SK-N-SH (cell line): ENCODE results near the gene MFAP4. TPM values are rescaled to one million over a fixed set of nuclear protein-coding genes. Genes with fewer than 3 reads are reported as not detected.

Experiments
- CTCF ChIA-PET: fragments of 300-600, 350-600 bp; formaldehyde crosslinking; extraction: SDS; loops from one replicate; lab custom pipeline; 2021; lab: Yijun Ruan, JAX
- POLR2A ChIA-PET: fragments of 350-600 bp; sonication (Branson Sonifier 250); formaldehyde crosslinking; extraction: SDS; loops from one replicate; lab custom pipeline; 2020; ENCODE audit warnings: antibody characterized with exemption, inconsistent platforms; lab: Yijun Ruan, JAX
- DNase-seq: peaks from one replicate; pipeline ENCODE4 v3.0.0; 2012
- H2AFZ ChIP-seq: fragments of 200-600 bp; sonication (generic); 2 replicates; pipeline ENCODE4 v1.8.1; 2016; ENCODE audit warnings: antibody characterized with exemption, mild to moderate bottlenecking, low read depth
- H3F3A ChIP-seq: fragments of 200-600 bp; sonication (generic); replicated peaks from 2 replicates; pipeline ENCODE3; 2016; ENCODE audit warnings: antibody characterized with exemption, mild to moderate bottlenecking; ENCODE audit not compliant: insufficient read depth
- H3K27ac ChIP-seq, 2 experiments: fragments of 200-500 bp in 1 of 2; fragments of 200-600 bp in 1 of 2; sonication (Bioruptor generic) in 1 of 2; sonication (generic), shearing (Covaris generic) in 1 of 2; 2 replicates each; pipeline versions ENCODE4 v1.5.1 to v1.6.1; 2014 to 2016; ENCODE audit warnings: low read depth in 2 of 2, inconsistent platforms in 1 of 2, low read length in 1 of 2, mild to moderate bottlenecking in 1 of 2, mixed read lengths in 1 of 2
- H3K27me3 ChIP-seq: fragments of 200-600 bp; sonication (generic), shearing (Covaris generic); 2 replicates; pipeline ENCODE4 v1.6.1; 2016; ENCODE audit warnings: mixed run types; ENCODE audit not compliant: insufficient read depth
- H3K36me3 ChIP-seq, 2 experiments: fragments of 200-500 bp in 1 of 2; fragments of 200-600 bp in 1 of 2; sonication (Bioruptor generic) in 1 of 2; sonication (generic) in 1 of 2; replicated peaks in 1 of 2; 2 replicates each; pipeline versions ENCODE3 to v1.5.1; 2014 to 2016; ENCODE audit warnings: low read length in 1 of 2, mild to moderate bottlenecking in 1 of 2; ENCODE audit not compliant: insufficient read depth in 2 of 2, control insufficient read depth in 1 of 2
- H3K4me1 ChIP-seq, 2 experiments: fragments of 200-500 bp in 1 of 2; fragments of 200-600 bp in 1 of 2; sonication (Bioruptor generic) in 1 of 2; sonication (generic), shearing (Covaris generic) in 1 of 2; 2 replicates each; pipeline versions ENCODE4 v1.5.1 to v1.6.1; 2014 to 2016; ENCODE audit warnings: low read depth in 1 of 2, low read length in 1 of 2, mixed run types in 1 of 2; ENCODE audit not compliant: insufficient read depth in 2 of 2, control insufficient read depth in 1 of 2
- H3K4me2 ChIP-seq: fragments of 200-600 bp; sonication (generic), shearing (Covaris generic); 2 replicates; pipeline ENCODE4 v1.6.1; 2017; ENCODE audit warnings: mixed run types
- H3K4me3 ChIP-seq, 2 experiments: fragments of 200-500 bp in 1 of 2; fragments of 200-600 bp in 1 of 2; sonication (Bioruptor generic) in 1 of 2; sonication (generic), shearing (Covaris generic) in 1 of 2; 2 replicates each; pipeline versions ENCODE4 v1.5.1 to v1.8.1; 2014 to 2016; ENCODE audit warnings: low read depth in 2 of 2, inconsistent platforms in 1 of 2, low read length in 1 of 2, mild to moderate bottlenecking in 1 of 2, mixed read lengths in 1 of 2, moderate library complexity in 1 of 2
- H3K79me2 ChIP-seq: fragments of 200-600 bp; sonication (generic); 2 replicates; pipeline ENCODE4 v1.8.1; 2017; ENCODE audit warnings: mild to moderate bottlenecking; ENCODE audit not compliant: insufficient read depth
- H3K9ac ChIP-seq: fragments of 200-600 bp; sonication (generic); 2 replicates; pipeline ENCODE4 v1.6.1; 2017; ENCODE audit warnings: mixed run types
- H3K9me2 ChIP-seq: fragments of 200-600 bp; sonication (generic); 2 replicates; pipeline ENCODE4 v1.6.1; 2017; ENCODE audit warnings: mixed run types
- H3K9me3 ChIP-seq: fragments of 200-600 bp; sonication (generic); 2 replicates; pipeline ENCODE4 v1.6.1; 2017; ENCODE audit warnings: mixed run types, mild to moderate bottlenecking, moderate library complexity
- H4K20me1 ChIP-seq: fragments of 200-600 bp; sonication (generic); 2 replicates; pipeline ENCODE4 v1.6.1; 2017; ENCODE audit warnings: mild to moderate bottlenecking, mixed run types; ENCODE audit not compliant: insufficient read depth
- CHD2 ChIP-seq: fragments of 150-350 bp; IDR thresholded peaks from 2 replicates; pipeline ENCODE4 v1.6.1; 2018; ENCODE audit warnings: low read length; ENCODE audit not compliant: partially characterized antibody
- ELF1 ChIP-seq: IDR thresholded peaks from 2 replicates; pipeline ENCODE4 v1.4.0; 2012
- EZH2phosphoT487 ChIP-seq: fragments of 200-600 bp; sonication (generic); IDR thresholded peaks from 2 replicates; pipeline ENCODE4 v1.6.1; 2017; ENCODE audit warnings: low read depth, mixed run types, mild to moderate bottlenecking, antibody characterized with exemption, moderate library complexity, borderline replicate concordance
- FOSL2 ChIP-seq: IDR thresholded peaks from 2 replicates; pipeline ENCODE4 v1.4.0; 2012; ENCODE audit warnings: low read depth, mild to moderate bottlenecking, moderate library complexity, borderline replicate concordance
- FOXM1 ChIP-seq: IDR thresholded peaks from 2 replicates; pipeline ENCODE4 v1.4.0; 2012; ENCODE audit warnings: low read depth, mild to moderate bottlenecking
- GABPA ChIP-seq: IDR thresholded peaks from 2 replicates; pipeline ENCODE4 v1.4.0; 2012; ENCODE audit warnings: low read depth, mild to moderate bottlenecking
- JUND ChIP-seq: IDR thresholded peaks from 2 replicates; pipeline ENCODE4 v1.4.0; 2012
- MEF2A ChIP-seq: IDR thresholded peaks from 2 replicates; pipeline ENCODE4 v1.4.0; 2012; ENCODE audit warnings: low read depth, borderline replicate concordance
- MXI1 ChIP-seq: IDR thresholded peaks from 2 replicates; pipeline ENCODE4 v1.6.1; 2012; ENCODE audit warnings: mild to moderate bottlenecking, low read depth, low read length, improper control_type of control experiment
- NRF1 ChIP-seq: IDR thresholded peaks from 2 replicates; pipeline ENCODE4 v1.6.1; 2012; ENCODE audit warnings: low read depth, mild to moderate bottlenecking, low read length
- POLR2AphosphoS5 ChIP-seq: IDR thresholded peaks from 2 replicates; pipeline ENCODE4 v1.6.1; 2012; ENCODE audit warnings: low read depth, low read length
- RAD21 ChIP-seq: IDR thresholded peaks from 2 replicates; pipeline ENCODE4 v1.6.1; 2012; ENCODE audit warnings: mild to moderate bottlenecking, low read length
- RCOR1 ChIP-seq: fragments of 150-350 bp; IDR thresholded peaks from 2 replicates; pipeline ENCODE4 v1.6.1; 2017; ENCODE audit warnings: antibody characterized with exemption, low read length
- SIN3A ChIP-seq: IDR thresholded peaks from 2 replicates; pipeline ENCODE4 v1.6.1; 2012; ENCODE audit warnings: low read depth, mild to moderate bottlenecking, low read length, moderate library complexity, borderline replicate concordance
- SMC3 ChIP-seq: IDR thresholded peaks from 2 replicates; pipeline ENCODE4 v1.6.1; 2012; ENCODE audit warnings: low read depth, low read length, improper control_type of control experiment
- TCF12 ChIP-seq: IDR thresholded peaks from 2 replicates; pipeline ENCODE4 v1.4.0; 2012
- YY1 ChIP-seq: IDR thresholded peaks from 2 replicates; pipeline ENCODE4 v1.4.0; 2012; ENCODE audit warnings: low read depth, mild to moderate bottlenecking
- WGBS: methylation state at CpG from one replicate; pipeline ENCODE4 v1.1.6; 2017; ENCODE audit warnings: low lambda C conversion rate; 5-methylcytosine and 5-hydroxymethylcytosine counted together
- polyA plus RNA-seq, 3 experiments: library from polyadenylated mRNA; depleted of rRNA; stranded (reverse); fragments of >200 nt; gene quantifications; 2 replicates each; pipeline ENCODE4 v1.2.3, GENCODE V29; 2012
- TF ChIP-seq, protein P1 (sequence below): fragments of 150-350 bp; IDR thresholded peaks from 2 replicates; pipeline ENCODE4 v1.6.1; 2017; ENCODE audit warnings: antibody characterized with exemption, low read length, low read depth, borderline replicate concordance
- TF ChIP-seq, protein P2 (sequence below): IDR thresholded peaks from 2 replicates; pipeline ENCODE4 v1.4.0; 2012; ENCODE audit warnings: low read depth, borderline replicate concordance
- TF ChIP-seq, protein P3 (sequence below): IDR thresholded peaks from 2 replicates; pipeline ENCODE4 v1.4.0; 2012; ENCODE audit warnings: low read depth

Gene MFAP4
- polyA plus RNA-seq, 1 of the 3 experiments (the other 2 are of a cell fraction), result 120 TPM

DNA sequence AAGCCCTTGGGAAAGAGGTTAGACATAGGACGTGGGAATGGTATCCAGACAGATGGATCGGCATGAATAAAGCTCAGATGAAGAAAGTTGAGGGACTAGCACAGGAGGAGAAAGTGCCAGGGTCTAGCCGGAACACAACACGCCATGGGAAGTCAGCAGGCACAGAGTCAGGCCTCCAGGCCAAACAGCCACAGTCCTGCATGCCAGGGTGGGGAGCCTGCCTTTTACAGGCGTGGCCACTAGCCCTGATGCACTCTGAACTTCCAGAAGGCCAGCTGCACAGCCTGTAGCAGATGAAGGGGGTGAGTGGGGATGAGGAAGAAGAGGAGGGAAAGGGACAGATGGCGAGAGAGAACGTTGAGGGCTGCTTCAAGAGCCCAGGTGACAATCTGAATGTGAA lies 29.6 kb downstream of the MFAP4 start:
- H3K27ac ChIP-seq, result no peak overlapping the region
- no peaks in the 10 kb centered on the region for H3K27me3 ChIP-seq
- peaks cover 8% of the 10 kb centered on the region for H3K79me2 ChIP-seq
- CTCF ChIA-PET, result interaction anchor here (12.0 kb wide), 1 partner anchor 89 kb away, joined by 305 read pairs; no protein-coding TSS in a partner anchor
- WGBS, result 94% methylated on average over 7 of the region's 7 CpGs
- POLR2A ChIA-PET, result no interaction called here
- H3F3A ChIP-seq, result peaks cover 29% of the 10 kb centered on the region
- peaks cover 0 to 9% of the 10 kb centered on the region in 2 experiments for H3K36me3 ChIP-seq
- H4K20me1 ChIP-seq, result peaks cover 4% of the 10 kb centered on the region; the same call in 1 of the 2 replicates
- DNase-seq, result no peak
- no peak overlapping the region for H3K4me3 ChIP-seq
- H2AFZ ChIP-seq, result no peak overlapping the region
- no peak overlapping the region for H3K9ac ChIP-seq
- no peaks in the 10 kb centered on the region for H3K9me3 ChIP-seq
- H3K9me2 ChIP-seq, result no peaks in the 10 kb centered on the region
- no peak for TF ChIP-seq RAD21
- no peak for TF ChIP-seq YY1
- TF ChIP-seq ELF1, result no peak
- TF ChIP-seq RCOR1, result no peak
- TF ChIP-seq CHD2, result no peak
- no peak for TF ChIP-seq SIN3A
- TF ChIP-seq JUND, result no peak
- TF ChIP-seq, protein P1, sequence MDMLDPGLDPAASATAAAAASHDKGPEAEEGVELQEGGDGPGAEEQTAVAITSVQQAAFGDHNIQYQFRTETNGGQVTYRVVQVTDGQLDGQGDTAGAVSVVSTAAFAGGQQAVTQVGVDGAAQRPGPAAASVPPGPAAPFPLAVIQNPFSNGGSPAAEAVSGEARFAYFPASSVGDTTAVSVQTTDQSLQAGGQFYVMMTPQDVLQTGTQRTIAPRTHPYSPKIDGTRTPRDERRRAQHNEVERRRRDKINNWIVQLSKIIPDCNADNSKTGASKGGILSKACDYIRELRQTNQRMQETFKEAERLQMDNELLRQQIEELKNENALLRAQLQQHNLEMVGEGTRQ, result no peak
- no peak for TF ChIP-seq FOXM1
- TF ChIP-seq, protein P2, sequence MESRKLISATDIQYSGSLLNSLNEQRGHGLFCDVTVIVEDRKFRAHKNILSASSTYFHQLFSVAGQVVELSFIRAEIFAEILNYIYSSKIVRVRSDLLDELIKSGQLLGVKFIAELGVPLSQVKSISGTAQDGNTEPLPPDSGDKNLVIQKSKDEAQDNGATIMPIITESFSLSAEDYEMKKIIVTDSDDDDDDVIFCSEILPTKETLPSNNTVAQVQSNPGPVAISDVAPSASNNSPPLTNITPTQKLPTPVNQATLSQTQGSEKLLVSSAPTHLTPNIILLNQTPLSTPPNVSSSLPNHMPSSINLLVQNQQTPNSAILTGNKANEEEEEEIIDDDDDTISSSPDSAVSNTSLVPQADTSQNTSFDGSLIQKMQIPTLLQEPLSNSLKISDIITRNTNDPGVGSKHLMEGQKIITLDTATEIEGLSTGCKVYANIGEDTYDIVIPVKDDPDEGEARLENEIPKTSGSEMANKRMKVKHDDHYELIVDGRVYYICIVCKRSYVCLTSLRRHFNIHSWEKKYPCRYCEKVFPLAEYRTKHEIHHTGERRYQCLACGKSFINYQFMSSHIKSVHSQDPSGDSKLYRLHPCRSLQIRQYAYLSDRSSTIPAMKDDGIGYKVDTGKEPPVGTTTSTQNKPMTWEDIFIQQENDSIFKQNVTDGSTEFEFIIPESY, result no peak
- no peak for TF ChIP-seq NRF1
- TF ChIP-seq SMC3, result no peak
- TF ChIP-seq, protein P3, sequence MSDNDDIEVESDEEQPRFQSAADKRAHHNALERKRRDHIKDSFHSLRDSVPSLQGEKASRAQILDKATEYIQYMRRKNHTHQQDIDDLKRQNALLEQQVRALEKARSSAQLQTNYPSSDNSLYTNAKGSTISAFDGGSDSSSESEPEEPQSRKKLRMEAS, result no peak
- TF ChIP-seq GABPA, result no peak
- TF ChIP-seq MXI1, result no peak
- TF ChIP-seq MEF2A, result no peak
- TF ChIP-seq FOSL2, result no peak
- TF ChIP-seq POLR2AphosphoS5, result no peak
- no peak for TF ChIP-seq TCF12
- no peak for TF ChIP-seq EZH2phosphoT487
- TF ChIP-seq, all 33 proteins: peak for 0
- H3K4me1 ChIP-seq, result peaks cover 9 to 10% of the 10 kb centered on the region in 2 experiments; a peak in 2 of 4 replicates
- no peak overlapping the region for H3K4me2 ChIP-seq
